ENCODE measurements around the gene MAGI1.

Gene MAGI1

DNA sequence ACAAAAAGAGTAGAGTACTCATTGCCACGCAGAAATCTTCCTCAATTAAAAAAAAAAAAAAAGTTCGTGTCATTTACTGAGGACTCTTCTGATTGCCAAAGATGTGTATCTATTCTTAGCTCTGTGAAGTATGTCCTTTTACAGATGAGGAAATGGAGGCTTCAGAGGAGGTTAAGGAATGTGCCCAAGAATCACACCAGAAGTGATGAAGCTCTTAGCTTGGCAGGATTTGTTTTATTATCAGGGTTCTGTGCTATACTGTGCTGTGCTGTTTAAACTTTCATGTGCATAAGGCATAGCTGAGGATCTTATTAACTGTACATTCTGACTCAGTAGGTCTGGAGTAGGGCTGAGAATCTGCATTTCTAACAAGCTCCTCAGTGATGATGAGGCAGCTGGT lies 685.8 kb downstream of the MAGI1 start:
- TF ChIP-seq, protein P1, sequence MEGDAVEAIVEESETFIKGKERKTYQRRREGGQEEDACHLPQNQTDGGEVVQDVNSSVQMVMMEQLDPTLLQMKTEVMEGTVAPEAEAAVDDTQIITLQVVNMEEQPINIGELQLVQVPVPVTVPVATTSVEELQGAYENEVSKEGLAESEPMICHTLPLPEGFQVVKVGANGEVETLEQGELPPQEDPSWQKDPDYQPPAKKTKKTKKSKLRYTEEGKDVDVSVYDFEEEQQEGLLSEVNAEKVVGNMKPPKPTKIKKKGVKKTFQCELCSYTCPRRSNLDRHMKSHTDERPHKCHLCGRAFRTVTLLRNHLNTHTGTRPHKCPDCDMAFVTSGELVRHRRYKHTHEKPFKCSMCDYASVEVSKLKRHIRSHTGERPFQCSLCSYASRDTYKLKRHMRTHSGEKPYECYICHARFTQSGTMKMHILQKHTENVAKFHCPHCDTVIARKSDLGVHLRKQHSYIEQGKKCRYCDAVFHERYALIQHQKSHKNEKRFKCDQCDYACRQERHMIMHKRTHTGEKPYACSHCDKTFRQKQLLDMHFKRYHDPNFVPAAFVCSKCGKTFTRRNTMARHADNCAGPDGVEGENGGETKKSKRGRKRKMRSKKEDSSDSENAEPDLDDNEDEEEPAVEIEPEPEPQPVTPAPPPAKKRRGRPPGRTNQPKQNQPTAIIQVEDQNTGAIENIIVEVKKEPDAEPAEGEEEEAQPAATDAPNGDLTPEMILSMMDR (IDR thresholded peaks at IDR 0.05; ENCODE audit: insufficient read depth, low read depth, low read length, missing control alignments) = no peak
- no peak overlapping the region for H3K4me3 ChIP-seq (ENCODE audit: low read length)
- DNase-seq (ENCODE audit: low read depth) = no peak

DNA sequence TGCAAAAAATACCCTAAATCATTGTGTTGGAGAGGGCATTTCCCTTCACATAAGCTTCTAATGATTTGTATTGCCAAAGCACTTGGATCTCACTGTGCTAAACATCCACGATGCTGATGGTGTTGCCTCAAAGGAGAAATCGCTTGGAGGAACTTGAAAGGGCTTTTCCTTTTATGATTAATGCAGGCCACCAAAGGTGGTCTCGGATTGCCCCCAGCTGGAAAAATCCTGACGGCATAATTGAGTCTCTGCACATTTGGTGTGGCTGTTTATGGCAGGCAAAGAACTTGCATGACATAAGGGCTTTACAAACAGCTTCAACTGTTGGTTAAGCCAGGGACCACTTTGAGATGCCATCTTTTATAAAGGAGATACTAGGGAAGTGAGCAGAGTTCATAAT lies 687.0 kb downstream of the MAGI1 start:
- H3K4me3 ChIP-seq (ENCODE audit: low read length) = no peak overlapping the region
- no peak for DNase-seq (ENCODE audit: low read depth)
- TF ChIP-seq, protein P1 (IDR thresholded peaks at IDR 0.05; ENCODE audit: insufficient read depth, low read depth, low read length, missing control alignments) = no peak

DNA sequence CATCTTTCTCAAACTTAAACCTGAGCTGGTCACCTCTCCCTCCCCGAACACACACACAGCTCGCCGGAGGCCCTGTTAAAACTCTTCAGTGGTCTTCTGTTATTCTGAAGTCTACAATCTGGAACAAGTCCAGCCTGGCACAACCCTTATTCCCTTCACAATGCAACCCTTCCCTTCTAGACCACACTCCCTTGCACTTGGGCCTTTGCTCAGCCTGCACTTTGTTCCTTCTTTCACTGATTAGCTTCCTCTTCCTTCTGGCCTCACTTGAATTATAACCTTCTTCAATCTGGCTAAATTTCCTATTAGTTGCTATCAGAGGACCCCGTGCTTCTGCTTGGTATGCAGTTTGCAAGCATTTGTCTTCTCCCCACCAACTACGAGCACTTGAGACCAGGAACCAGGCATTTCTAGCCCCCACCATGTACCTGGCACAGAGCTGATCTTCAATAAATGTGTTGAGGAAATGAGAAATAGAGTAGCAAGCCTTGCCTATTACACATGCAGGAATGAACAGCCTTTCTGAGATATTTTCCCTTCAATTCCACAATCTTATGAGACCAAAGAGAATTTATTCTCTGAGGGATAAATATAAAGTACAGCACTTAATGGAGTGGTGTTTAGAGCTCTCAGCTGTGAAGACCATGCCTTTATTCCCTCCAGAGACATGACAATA lies 687.8 kb downstream of the MAGI1 start:
- TF ChIP-seq, protein P1 (IDR thresholded peaks at IDR 0.05; ENCODE audit: insufficient read depth, low read depth, low read length, missing control alignments) = no peak
- DNase-seq (ENCODE audit: low read depth) = no peak
- H3K4me3 ChIP-seq (ENCODE audit: low read length) = no peak overlapping the region

DNA sequence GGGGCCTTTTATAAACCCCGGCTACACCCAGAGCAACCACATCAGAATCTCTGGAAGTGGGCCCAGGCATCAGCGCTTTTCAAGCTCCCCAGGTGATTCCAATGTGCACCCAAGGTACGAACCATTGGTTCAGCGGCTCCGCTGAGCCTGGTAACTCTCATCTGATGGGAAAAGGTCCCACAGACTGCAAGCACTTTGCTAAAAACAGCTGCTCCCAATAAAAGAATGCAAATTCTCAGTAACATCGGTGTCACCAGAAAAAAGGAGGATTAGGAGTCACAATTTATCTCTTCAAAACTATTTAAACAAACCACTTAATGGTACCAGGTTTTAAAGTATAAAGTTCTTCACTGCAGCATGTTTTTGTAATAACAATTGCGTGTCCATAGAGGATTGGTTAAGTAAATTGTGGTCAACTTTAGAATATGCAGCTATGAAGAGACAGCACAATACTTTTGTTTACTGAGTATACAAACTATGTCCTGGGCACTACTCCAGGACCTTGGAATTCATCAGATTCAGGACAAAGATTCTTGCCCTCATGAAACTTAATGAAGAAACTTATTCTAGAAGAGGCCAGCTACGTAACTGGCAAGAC lies 690.2 kb downstream of the MAGI1 start:
- TF ChIP-seq, protein P1 (IDR thresholded peaks at IDR 0.05; ENCODE audit: insufficient read depth, low read depth, low read length, missing control alignments) = no peak
- DNase-seq (ENCODE audit: low read depth) = no peak
- H3K4me3 ChIP-seq (ENCODE audit: low read length) = no peak overlapping the region

DNA sequence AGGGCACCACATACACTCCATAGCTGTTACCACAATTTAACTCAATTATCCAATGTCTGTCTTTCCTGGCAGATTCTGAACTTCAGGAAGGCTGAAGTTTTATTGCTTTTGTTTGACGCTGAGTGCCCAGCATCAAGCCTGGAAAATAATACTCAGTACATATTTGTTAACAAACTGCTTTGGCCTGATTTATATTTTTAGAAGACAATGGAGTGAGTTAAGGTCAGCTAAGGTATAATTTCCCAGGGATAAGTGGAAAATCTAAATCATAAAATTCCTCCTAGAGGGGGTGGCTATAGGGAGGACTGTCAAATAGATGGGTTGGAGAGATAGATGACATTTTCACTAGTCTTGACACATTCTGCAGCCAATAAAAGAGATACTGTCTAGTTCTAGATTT lies 691.6 kb downstream of the MAGI1 start:
- TF ChIP-seq, protein P1 (IDR thresholded peaks at IDR 0.05; ENCODE audit: insufficient read depth, low read depth, low read length, missing control alignments) = no peak
- no peak overlapping the region for H3K4me3 ChIP-seq (ENCODE audit: low read length)
- DNase-seq (ENCODE audit: low read depth) = no peak

DNA sequence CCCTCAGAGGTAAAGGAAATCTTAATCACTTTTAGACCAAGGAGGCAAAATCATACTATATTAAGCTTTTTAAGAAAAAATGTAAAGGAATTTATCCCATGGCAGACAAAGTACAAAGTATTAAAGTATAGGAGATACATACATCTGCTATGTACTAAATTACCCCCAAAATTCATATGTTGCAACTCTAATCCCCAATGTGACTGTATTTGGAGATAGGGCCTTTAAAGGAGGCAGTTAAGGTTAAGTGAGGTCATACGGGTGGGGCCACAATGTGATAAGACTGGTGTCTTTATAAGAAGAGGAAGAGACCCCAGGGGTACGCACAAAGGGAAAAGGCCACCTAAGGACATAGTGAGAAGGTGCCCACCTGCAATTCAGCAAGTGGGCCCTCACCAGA lies 693.9 kb downstream of the MAGI1 start:
- TF ChIP-seq, protein P1 (IDR thresholded peaks at IDR 0.05; ENCODE audit: insufficient read depth, low read depth, low read length, missing control alignments) = no peak
- H3K4me3 ChIP-seq (ENCODE audit: low read length) = no peak overlapping the region
- DNase-seq (ENCODE audit: low read depth) = no peak

DNA sequence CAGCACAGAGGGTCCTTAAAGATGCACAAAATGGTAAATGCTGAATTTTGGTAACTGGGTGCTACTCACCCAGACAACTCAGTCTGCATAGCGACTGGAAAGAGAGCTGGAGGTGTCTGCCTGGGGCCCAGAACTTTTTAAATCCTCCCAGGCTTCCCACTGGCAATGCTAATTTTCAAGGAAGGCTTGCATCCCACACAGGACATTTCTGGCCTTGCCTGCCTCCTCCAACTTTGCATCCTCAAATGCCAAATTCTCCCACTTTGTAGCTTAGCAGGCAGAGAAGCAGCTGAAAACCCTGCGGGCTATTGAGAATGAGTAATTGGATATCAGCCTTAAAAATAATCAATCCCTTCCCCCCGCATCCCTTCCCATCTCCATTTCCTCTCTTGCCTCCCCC lies 694.3 kb downstream of the MAGI1 start:
- no peak for DNase-seq (ENCODE audit: low read depth)
- H3K4me3 ChIP-seq (ENCODE audit: low read length) = no peak overlapping the region
- TF ChIP-seq, protein P1 (IDR thresholded peaks at IDR 0.05; ENCODE audit: insufficient read depth, low read depth, low read length, missing control alignments) = no peak

Data from epithelial cell of esophagus (primary cell).